Ovary (tissue), 10 donors: ENCODE results near the gene DEFB127. TPM values are rescaled to one million over a fixed set of nuclear protein-coding genes. Genes with fewer than 3 reads are reported as not detected.
"Not testable (repeated sequence)": the region's sequence is repeated elsewhere in the genome, so short reads cannot be mapped to it uniquely, and the experiment has no call there.

Experiments
- DNase-seq, 5 donors: peaks; one replicate each; pipeline ENCODE4 v3.0.0-alpha.2; 2019 to 2020
- H3K27ac ChIP-seq, 2 donors: fragments of 200-600 bp; one replicate each; pipeline versions ENCODE4 v1.5.1 to v1.8.0; 2019 to 2022
- H3K27me3 ChIP-seq: fragments of 200-600 bp; one replicate; pipeline ENCODE4 v1.8.0; 2022
- H3K36me3 ChIP-seq: fragments of 200-600 bp; sonication (generic); one replicate; pipeline ENCODE4 v1.5.1; 2019
- H3K4me1 ChIP-seq: one replicate; pipeline ENCODE4 v1.8.1; 2013; ENCODE audit warnings: mild to moderate bottlenecking, moderate library complexity; ENCODE audit not compliant: insufficient read depth
- H3K4me3 ChIP-seq: fragments of 200-600 bp; sonication (generic); one replicate; pipeline ENCODE4 v1.5.1; 2017
- H3K9me3 ChIP-seq, 2 donors: fragments of 200-600 bp in 1 of 2; sonication (generic) in 1 of 2; one replicate each; pipeline versions ENCODE4 v1.5.1 to v1.8.1; 2013 to 2019; ENCODE audit warnings: mild to moderate bottlenecking in 1 of 2, moderate library complexity in 1 of 2
- CTCF ChIP-seq, 3 donors: fragments of 450-650 bp in 2 of 3; fragments of 200-600 bp in 1 of 3; IDR thresholded peaks; one replicate each; pipeline versions ENCODE4 v1.5.1 to v1.8.0; 2016 to 2022; ENCODE audit warnings: antibody characterized with exemption in 3 of 3, mild to moderate bottlenecking in 1 of 3
- EP300 ChIP-seq: sonication (generic); formaldehyde crosslinking; IDR thresholded peaks from one replicate; pipeline ENCODE4 v1.6.1; 2017; ENCODE audit warnings: antibody characterized with exemption
- POLR2A ChIP-seq: fragments of 450-650 bp; IDR thresholded peaks from one replicate; pipeline ENCODE4 v1.6.1; 2017; ENCODE audit warnings: antibody characterized with exemption, mild to moderate bottlenecking, moderate library complexity
- WGBS, 3 donors: extraction: QIAGEN DNeasy Blood & Tissue Kit in 1 of 3; methylation state at CpG; one replicate each; pipeline versions ENCODE4 v1.1.5 to v1.1.7; 2013 to 2017; 5-methylcytosine and 5-hydroxymethylcytosine counted together
- intact Hi-C, 4 donors: fragments of 100-400 bp; cut with DNase I; formaldehyde crosslinking; loops; one replicate each; pipeline versions ENCODE4 v1.11.0 to v1.15.1; 2022 to 2023
- long read RNA-seq, 3 donors: library from polyadenylated mRNA in 2 of 3; unstranded in 2 of 3; transcript quantifications; one replicate each; pipeline ENCODE4 v2.0.0 and lab custom pipeline, GENCODE V29; 2021 to 2026
- polyA plus RNA-seq, 2 donors: library from polyadenylated mRNA; stranded (reverse); fragments of 200-250 nt in 1 of 2; fragments of 350-450 nt in 1 of 2; fragmentation: Illumina TruSeq in 1 of 2; extraction: RNeasy Lipid Tissue Mini Kit (QIAGEN cat#74804) in 1 of 2; gene quantifications; one replicate each; pipeline ENCODE4 v1.2.3, GENCODE V29; 2013 to 2014
- total RNA-seq, 7 donors: library from RNA; depleted of rRNA in 2 of 7; stranded (reverse); fragments of >200 nt in 2 of 7; fragmentation: NEBNext Ultra II Directional in 3 of 7; extraction: Animal tissue kit (Norgen Biotek cat#: 25700) in 3 of 7; gene quantifications; one replicate each; pipeline versions ENCODE4 v1.1.0 to v1.2.4, GENCODE V29; 2016 to 2023
- donor health status: DM: no; HTN: no; CAD: no; lungs with moderate emphysema.
- donor health status: DM: no; HTN: no; CAD: no.
- donor health status: Bipolar disorder and iron deficiency.
- donor health status: DM: yes; HTN: yes; CAD: no.
- donor health status: DM: no; HTN: no; CAD: no.
- donor health status: DM: yes; HTN: yes; CAD: no.

The DEFB127 gene
- total RNA-seq, result not detected
- polyA plus RNA-seq, result not detected
- long read RNA-seq, donor 1, result 0 reads
- long read RNA-seq, donor 2, result 0 reads
- long read RNA-seq, donor 3, result 0 reads

GRCh38 chr20:157154-157553 is at the start of gene DEFB127:
TSS of gene DEFB127 (plus strand) at chr20:157454. CDS start at chr20:157545, 91 bp downstream.
- no peaks in the 10 kb centered on the region for H3K4me1 ChIP-seq
- WGBS, 3 donors, result 88 to 95% (median 92%) methylated on average over 5 of the region's 5 CpGs
- H3K27ac ChIP-seq, result no peak within 1 kb of the TSS
- no peak for TF ChIP-seq POLR2A
- TF ChIP-seq CTCF (IDR thresholded peaks at IDR 0.05), result no peak
- no peak for TF ChIP-seq EP300
- no peaks in the 10 kb centered on the region for H3K27me3 ChIP-seq
- H3K36me3 ChIP-seq, result no peaks in the 10 kb centered on the region
- H3K9me3 ChIP-seq, result no peaks in the 10 kb centered on the region
- intact Hi-C loops, result no loop called here
- H3K4me3 ChIP-seq, result no peak within 1 kb of the TSS
- DNase-seq, result no peak

GRCh38 chr20:112396-112795 is 44.9 kb upstream of the DEFB127 start:
- Histone ChIP-seq H3K4me1 (no peaks in the 10 kb centered on the region), H3K27me3 (no peaks in the 10 kb centered on the region), H3K9me3 (no peaks in the 10 kb centered on the region), H3K27ac (no peak overlapping the region), H3K4me3 (no peak overlapping the region), H3K36me3 (no peaks in the 10 kb centered on the region)
- intact Hi-C loops, result no loop called here
- DNase-seq, result no peak
- TF ChIP-seq CTCF (IDR thresholded peaks at IDR 0.05), result no peak
- no peak for TF ChIP-seq POLR2A
- TF ChIP-seq EP300, result no peak

- no peak for TF ChIP-seq CTCF (IDR thresholded peaks at IDR 0.05)
- no peak for TF ChIP-seq EP300
- no peak for TF ChIP-seq POLR2A
- Histone ChIP-seq H3K9me3 (no peaks in the 10 kb centered on the region), H3K27ac (no peak overlapping the region), H3K36me3 (no peaks in the 10 kb centered on the region), H3K4me3 (no peak overlapping the region), H3K4me1 (no peaks in the 10 kb centered on the region), H3K27me3 (no peaks in the 10 kb centered on the region)
- no peak for DNase-seq
- intact Hi-C loops, result no loop called here
These were observed 39.7 kb upstream of the DEFB127 start for GRCh38 chr20:117518-117917.

GRCh38 chr20:129786-130323 is 27.4 kb upstream of the DEFB127 start:
- WGBS, 3 donors, result 84 to 88% (median 86%) methylated on average over 25 to 28 of the region's 28 CpGs
- DNase-seq, H3K27ac ChIP-seq, H3K36me3 ChIP-seq, H3K9me3 ChIP-seq, intact Hi-C loops, H3K4me3 ChIP-seq, H3K4me1 ChIP-seq, H3K27me3 ChIP-seq: not testable (repeated sequence)

GRCh38 chr20:137668-138490 is 19.4 kb upstream of the DEFB127 start:
- intact Hi-C loops, result no loop called here
- WGBS, 3 donors, result 73 to 79% (median 76%) methylated on average over 11 of the region's 11 CpGs

More at GRCh38 chr20:137668-138490, 19.4 kb upstream of the DEFB127 start:
- Histone ChIP-seq H3K9me3 (no peaks in the 10 kb centered on the region), H3K4me3 (no peak overlapping the region), H3K4me1 (no peaks in the 10 kb centered on the region), H3K36me3 (no peaks in the 10 kb centered on the region), H3K27me3 (no peaks in the 10 kb centered on the region), H3K27ac (no peak overlapping the region)
- no peak for DNase-seq
- no peak for TF ChIP-seq CTCF (IDR thresholded peaks at IDR 0.05)
- no peak for TF ChIP-seq POLR2A
- no peak for TF ChIP-seq EP300
